HG03159 (cell line): ENCODE results near the gene TOGARAM2.

Experiments used
- ATAC-seq: cut with Tn5 transposase; IDR thresholded peaks from one replicate; pipeline ENCODE4 v1.9.1; 2021; ENCODE audit warnings: mild to moderate bottlenecking, moderate library complexity; ENCODE audit not compliant: unreplicated experiment

The TOGARAM2 gene

GRCh38 chr2:29052807-29053206, 71.7 kb downstream of the TOGARAM2 start:
- no peak for ATAC-seq

- no peak for ATAC-seq
These were observed 72.1 kb downstream of the TOGARAM2 start for GRCh38 chr2:29053223-29053622.

GRCh38 chr2:29053670-29054400, 72.7 kb downstream of the TOGARAM2 start:
- ATAC-seq, result no peak

- no peak for ATAC-seq
These were observed 73.3 kb downstream of the TOGARAM2 start for GRCh38 chr2:29054430-29054829.

GRCh38 chr2:29055601-29056000, 74.5 kb downstream of the TOGARAM2 start:
- no peak for ATAC-seq

- no peak for ATAC-seq
These were observed 75.4 kb downstream of the TOGARAM2 start for GRCh38 chr2:29056452-29056851.

GRCh38 chr2:29057006-29057405, 75.9 kb downstream of the TOGARAM2 start:
- no peak for ATAC-seq

- ATAC-seq, result no peak
These were observed 78.5 kb downstream of the TOGARAM2 start for GRCh38 chr2:29059624-29060023.

- ATAC-seq, result no peak
These were observed 79.3 kb downstream of the TOGARAM2 start for GRCh38 chr2:29060441-29060840.

- no peak for ATAC-seq
These were observed 80.1 kb downstream of the TOGARAM2 start for GRCh38 chr2:29061176-29061575.

GRCh38 chr2:29061616-29062015, 80.5 kb downstream of the TOGARAM2 start:
- no peak for ATAC-seq

GRCh38 chr2:29062371-29062770, 81.3 kb downstream of the TOGARAM2 start:
- ATAC-seq, result no peak

GRCh38 chr2:29063056-29063455, 82.0 kb downstream of the TOGARAM2 start:
- ATAC-seq, result no peak

GRCh38 chr2:29063646-29064345, 82.7 kb downstream of the TOGARAM2 start:
- ATAC-seq, result no peak

- no peak for ATAC-seq
These were observed 83.2 kb downstream of the TOGARAM2 start for GRCh38 chr2:29064346-29064715.

- ATAC-seq, result no peak
These were observed 83.6 kb downstream of the TOGARAM2 start for GRCh38 chr2:29064746-29065067.

- no peak for ATAC-seq
These were observed 84.1 kb downstream of the TOGARAM2 start for GRCh38 chr2:29065068-29065811.

- ATAC-seq, result no peak
These were observed 85.3 kb downstream of the TOGARAM2 start for GRCh38 chr2:29066271-29066860.

- no peak for ATAC-seq
These were observed 86.0 kb downstream of the TOGARAM2 start for GRCh38 chr2:29066997-29067605.

- ATAC-seq, result no peak
These were observed 87.4 kb downstream of the TOGARAM2 start for GRCh38 chr2:29068513-29068912.

GRCh38 chr2:29070526-29070925, 89.4 kb downstream of the TOGARAM2 start:
- ATAC-seq, result no peak
